ENCODE measurements around the gene PCDHGB5.
A peak's percentile ranks its signal among the peaks of the same experiment; 100 is the strongest.
"Not testable (repeated sequence)": the region's sequence is repeated elsewhere in the genome, so short reads cannot be mapped to it uniquely, and the experiment has no call there.

The PCDHGB5 gene

DNA sequence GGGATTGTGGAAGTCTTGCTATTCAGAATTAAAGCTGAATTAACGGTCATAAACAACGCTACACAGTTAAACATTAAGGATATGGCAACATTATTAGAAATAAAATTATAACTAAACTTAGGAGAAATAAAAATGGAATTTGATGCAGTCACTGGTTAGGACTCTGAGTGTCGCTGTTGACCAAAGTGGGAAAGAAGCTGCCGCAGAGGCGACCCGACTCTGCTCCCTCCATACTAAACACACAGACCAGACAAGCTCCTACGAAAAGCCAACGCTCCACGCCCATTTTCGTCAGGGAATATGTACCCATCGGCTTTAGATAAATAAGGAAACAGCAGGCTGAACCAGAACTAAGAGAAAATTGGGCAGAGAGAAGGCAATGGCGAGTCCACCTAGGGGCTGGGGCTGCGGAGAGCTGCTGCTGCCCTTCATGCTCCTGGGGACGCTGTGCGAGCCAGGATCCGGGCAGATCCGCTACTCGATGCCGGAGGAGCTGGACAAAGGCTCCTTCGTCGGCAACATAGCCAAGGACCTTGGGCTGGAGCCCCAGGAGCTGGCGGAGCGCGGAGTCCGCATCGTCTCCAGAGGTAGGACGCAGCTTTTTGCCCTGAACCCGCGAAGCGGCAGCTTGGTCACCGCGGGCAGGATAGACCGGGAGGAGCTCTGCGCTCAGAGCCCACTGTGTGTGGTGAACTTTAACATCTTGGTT, 33.6 kb upstream of the PCDHGB5 start, which contains the start of gene PCDHGA5:
Gene PCDHGA5, plus strand, starts transcription at position 211 of the 709 bp plus-strand sequence. Its CDS starts 169 bp downstream, at position 380.
- Histone ChIP-seq H3K4me3 (ENCODE audit: low read length) (no peak within 1 kb of the TSS), H3K9me3 (ENCODE audit: insufficient read depth, low read depth, low read length) (peaks cover 64% of the 10 kb centered on the region), H3K27ac (ENCODE audit: low read depth, low read length) (no peak within 1 kb of the TSS), H3K4me1 (ENCODE audit: insufficient read depth, low read length) (0 out of 2 replicates have a peak, but pooled peaks cover 6% of the 10 kb centered on the region), H3K9ac (ENCODE audit: low read depth, low read length) (no peak within 1 kb of the TSS), H3K36me3 (ENCODE audit: insufficient read depth, low read length) (peaks cover 7% of the 10 kb centered on the region; the same call in 1 of the 2 replicates), H3K27me3 (ENCODE audit: insufficient read depth, low read length) (no peaks in the 10 kb centered on the region)
- WGBS, result 97% methylated on average over 33 of the region's 34 CpGs

DNA sequence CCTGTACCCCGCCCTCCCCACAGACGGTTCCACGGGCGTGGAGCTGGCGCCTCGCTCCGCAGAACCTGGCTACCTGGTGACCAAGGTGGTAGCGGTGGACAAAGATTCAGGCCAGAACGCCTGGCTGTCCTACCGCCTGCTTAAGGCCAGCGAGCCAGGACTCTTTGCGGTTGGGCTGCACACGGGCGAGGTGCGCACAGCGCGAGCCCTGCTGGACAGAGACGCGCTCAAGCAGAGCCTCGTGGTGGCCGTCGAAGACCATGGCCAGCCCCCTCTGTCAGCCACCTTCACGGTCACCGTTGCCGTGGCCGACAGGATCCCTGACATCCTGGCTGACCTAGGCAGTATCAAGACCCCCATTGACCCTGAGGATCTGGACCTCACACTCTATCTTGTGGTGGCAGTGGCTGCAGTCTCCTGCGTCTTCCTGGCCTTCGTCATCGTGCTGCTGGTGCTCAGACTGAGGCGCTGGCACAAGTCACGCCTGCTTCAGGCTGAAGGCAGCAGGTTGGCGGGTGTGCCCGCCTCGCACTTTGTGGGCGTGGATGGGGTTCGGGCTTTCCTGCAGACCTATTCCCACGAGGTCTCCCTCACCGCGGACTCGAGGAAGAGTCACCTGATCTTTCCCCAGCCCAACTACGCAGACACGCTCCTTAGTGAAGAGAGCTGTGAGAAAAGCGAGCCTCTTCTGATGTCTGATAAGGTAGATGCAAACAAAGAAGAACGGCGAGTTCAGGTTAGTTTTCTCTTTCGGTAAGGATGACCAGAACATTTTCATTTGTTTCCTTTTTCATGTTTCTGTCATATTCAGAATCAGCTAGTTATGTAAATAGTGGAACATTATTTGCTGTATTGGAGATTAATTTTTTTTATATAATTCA, 31.5 kb upstream of the PCDHGB5 start:
- Histone ChIP-seq H3K27me3 (ENCODE audit: insufficient read depth, low read length) (no peaks in the 10 kb centered on the region), H3K36me3 (ENCODE audit: insufficient read depth, low read length) (0 out of 2 replicates have a peak, but pooled peaks cover 3% of the 10 kb centered on the region), H3K27ac (ENCODE audit: low read depth, low read length) (no peak overlapping the region), H3K4me3 (ENCODE audit: low read length) (no peak overlapping the region), H3K9ac (ENCODE audit: low read depth, low read length) (no peak overlapping the region), H3K9me3 (ENCODE audit: insufficient read depth, low read depth, low read length) (peaks cover 71% of the 10 kb centered on the region), H3K4me1 (ENCODE audit: insufficient read depth, low read length) (0 out of 2 replicates have a peak, but pooled peaks cover 6% of the 10 kb centered on the region)
- WGBS, result 97% methylated on average over 46 of the region's 46 CpGs

DNA sequence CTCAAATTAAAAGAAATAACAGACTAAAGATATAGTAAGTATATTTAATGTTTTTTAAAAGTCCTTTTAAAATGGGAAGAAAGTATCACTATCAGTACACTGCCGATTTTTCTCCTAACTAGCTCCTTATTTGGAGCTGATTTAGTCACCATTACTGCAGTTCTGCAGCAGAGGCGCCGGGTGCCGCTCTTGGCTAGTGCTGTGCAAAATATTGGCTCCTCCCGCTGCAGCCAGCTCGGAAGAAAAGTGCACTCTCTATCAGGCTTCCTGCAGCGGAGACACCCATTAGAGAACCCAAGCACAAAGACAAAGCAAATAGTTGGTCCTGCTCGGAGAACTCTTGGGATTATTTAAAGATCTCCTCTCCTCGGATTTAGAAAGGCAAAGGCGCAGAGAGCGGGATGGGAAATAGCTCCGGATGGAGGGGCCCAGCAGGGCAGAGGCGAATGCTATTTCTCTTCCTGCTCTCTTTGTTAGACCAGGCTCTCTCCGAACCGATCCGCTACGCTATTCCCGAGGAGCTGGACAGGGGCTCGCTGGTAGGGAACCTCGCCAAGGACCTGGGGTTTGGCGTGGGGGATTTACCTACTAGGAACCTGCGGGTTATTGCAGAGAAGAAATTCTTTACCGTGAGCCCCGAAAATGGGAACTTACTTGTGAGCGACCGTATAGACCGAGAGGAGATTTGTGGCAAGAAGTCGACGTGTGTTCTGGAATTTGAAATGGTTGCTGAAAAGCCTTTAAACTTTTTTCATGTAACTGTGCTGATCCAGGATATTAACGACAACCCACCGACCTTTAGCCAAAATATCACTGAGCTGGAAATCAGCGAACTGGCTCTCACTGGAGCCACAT, 27.5 kb upstream of the PCDHGB5 start, which contains the start of gene PCDHGB3:
Gene PCDHGB3, plus strand, starts transcription at position 249 of the 855 bp plus-strand sequence. Its CDS starts 153 bp downstream, at position 402.
- 94% methylated on average over 32 of the region's 32 CpGs for WGBS
- Histone ChIP-seq H3K9me3 (ENCODE audit: insufficient read depth, low read depth, low read length) (peaks cover 74% of the 10 kb centered on the region), H3K36me3 (ENCODE audit: insufficient read depth, low read length) (no peaks in the 10 kb centered on the region)

DNA sequence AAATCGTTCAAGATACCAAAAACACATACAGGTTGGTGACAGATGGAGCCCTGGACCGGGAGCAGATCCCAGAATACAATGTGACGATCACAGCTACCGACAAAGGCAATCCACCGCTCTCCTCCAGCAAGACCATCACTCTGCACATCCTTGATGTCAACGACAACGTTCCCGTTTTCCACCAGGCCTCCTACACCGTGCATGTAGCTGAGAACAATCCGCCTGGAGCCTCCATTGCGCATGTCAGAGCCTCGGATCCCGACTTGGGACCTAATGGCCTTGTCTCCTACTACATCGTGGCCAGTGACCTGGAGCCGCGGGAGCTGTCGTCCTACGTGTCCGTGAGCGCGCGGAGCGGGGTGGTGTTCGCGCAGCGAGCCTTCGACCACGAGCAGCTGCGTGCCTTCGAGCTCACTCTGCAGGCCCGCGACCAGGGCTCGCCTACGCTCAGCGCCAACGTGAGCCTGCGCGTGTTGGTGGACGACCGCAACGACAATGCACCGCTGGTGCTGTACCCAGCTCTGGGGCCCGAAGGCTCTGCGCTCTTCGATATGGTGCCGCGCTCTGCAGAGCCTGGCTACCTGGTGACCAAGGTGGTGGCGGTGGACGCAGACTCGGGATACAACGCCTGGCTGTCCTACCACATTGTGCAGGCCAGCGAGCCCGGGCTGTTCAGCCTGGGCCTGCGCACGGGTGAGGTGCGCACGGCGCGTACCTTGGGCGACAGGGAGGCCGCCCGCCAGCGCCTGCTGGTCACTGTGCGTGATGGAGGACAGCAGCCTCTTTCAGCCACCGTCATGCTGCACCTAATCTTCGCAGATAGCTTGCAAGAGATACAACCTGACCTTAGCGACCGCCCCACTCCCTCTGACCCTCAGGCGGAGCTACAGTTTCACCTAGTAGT, 25.9 kb upstream of the PCDHGB5 start:
- Histone ChIP-seq H3K27me3 (ENCODE audit: insufficient read depth, low read length) (no peaks in the 10 kb centered on the region), H3K9me3 (ENCODE audit: insufficient read depth, low read depth, low read length) (peaks cover 68% of the 10 kb centered on the region), H3K4me3 (ENCODE audit: low read length) (no peak overlapping the region), H3K9ac (ENCODE audit: low read depth, low read length) (no peak overlapping the region), H3K27ac (ENCODE audit: low read depth, low read length) (no peak overlapping the region), H3K4me1 (ENCODE audit: insufficient read depth, low read length) (no peaks in the 10 kb centered on the region), H3K36me3 (ENCODE audit: insufficient read depth, low read length) (no peaks in the 10 kb centered on the region)
- WGBS, result 96% methylated on average over 69 of the region's 69 CpGs

More for the DNA sequence above, 27.5 kb upstream of the PCDHGB5 start, which contains the start of gene PCDHGB3:
- Histone ChIP-seq H3K9ac (ENCODE audit: low read depth, low read length) (no peak within 1 kb of the TSS), H3K4me3 (ENCODE audit: low read length) (no peak within 1 kb of the TSS), H3K27me3 (ENCODE audit: insufficient read depth, low read length) (no peaks in the 10 kb centered on the region), H3K27ac (ENCODE audit: low read depth, low read length) (no peak within 1 kb of the TSS), H3K4me1 (ENCODE audit: insufficient read depth, low read length) (no peaks in the 10 kb centered on the region)

DNA sequence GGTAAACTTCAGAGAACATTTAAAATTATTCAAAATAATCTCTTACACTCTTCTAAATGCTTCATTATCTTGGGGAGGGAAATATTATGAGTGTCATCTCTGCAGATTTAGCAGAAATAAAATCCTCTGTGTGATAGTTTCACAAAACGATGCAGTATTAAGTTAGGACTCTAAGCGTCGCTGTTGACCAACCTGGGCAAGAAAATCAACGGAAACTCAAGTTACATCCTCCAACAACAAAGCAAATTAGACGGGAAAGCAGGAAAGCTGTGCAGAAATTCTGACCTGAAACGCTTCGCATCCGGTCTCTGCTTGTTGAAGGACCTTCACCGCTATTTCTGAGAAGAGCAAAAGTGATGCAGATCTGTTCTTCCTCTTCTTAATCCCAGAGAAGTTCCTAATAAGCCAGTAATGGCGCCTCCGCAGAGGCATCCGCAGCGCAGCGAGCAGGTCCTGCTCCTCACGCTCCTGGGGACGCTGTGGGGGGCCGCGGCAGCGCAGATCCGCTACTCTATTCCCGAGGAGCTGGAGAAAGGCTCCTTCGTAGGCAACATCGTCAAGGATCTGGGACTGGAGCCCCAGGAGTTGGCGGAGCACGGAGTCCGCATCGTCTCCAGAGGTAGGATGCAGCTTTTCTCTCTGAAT, 24.0 kb upstream of the PCDHGB5 start, which contains the start of gene PCDHGA6:
Gene PCDHGA6, plus strand, starts transcription at position 219 of the 645 bp plus-strand sequence. Its CDS starts 193 bp downstream, at position 412.
- H3K27me3 ChIP-seq (ENCODE audit: insufficient read depth, low read length), result no peaks in the 10 kb centered on the region
- peaks cover 67% of the 10 kb centered on the region for H3K9me3 ChIP-seq (ENCODE audit: insufficient read depth, low read depth, low read length)
- H3K9ac ChIP-seq (ENCODE audit: low read depth, low read length), result no peak within 1 kb of the TSS
- no peaks in the 10 kb centered on the region for H3K4me1 ChIP-seq (ENCODE audit: insufficient read depth, low read length)
- H3K36me3 ChIP-seq (ENCODE audit: insufficient read depth, low read length), result no peaks in the 10 kb centered on the region
- peak within 1 kb of the TSS; percentile 24; the same call in 1 of the 2 replicates for H3K4me3 ChIP-seq (ENCODE audit: low read length)
- no peak within 1 kb of the TSS for H3K27ac ChIP-seq (ENCODE audit: low read depth, low read length)
- 96% methylated on average over 27 of the region's 27 CpGs for WGBS

DNA sequence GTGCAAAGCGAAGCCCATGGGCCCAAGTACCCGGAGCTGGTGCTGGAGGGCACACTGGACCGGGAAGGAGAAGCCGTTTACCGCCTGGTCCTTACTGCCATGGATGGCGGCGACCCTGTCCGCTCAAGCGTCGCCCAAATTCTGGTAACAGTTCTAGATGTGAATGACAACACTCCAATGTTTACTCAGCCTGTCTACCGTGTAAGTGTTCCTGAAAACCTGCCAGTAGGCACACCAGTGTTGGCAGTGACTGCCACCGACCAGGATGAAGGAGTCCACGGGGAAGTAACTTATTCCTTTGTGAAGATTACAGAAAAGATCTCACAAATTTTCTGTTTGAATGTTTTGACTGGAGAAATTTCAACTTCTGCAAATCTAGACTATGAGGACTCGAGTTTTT, 23.1 kb upstream of the PCDHGB5 start:
- 97% methylated on average over 14 of the region's 14 CpGs for WGBS
- Histone ChIP-seq H3K9me3 (ENCODE audit: insufficient read depth, low read depth, low read length) (peaks cover 64% of the 10 kb centered on the region), H3K36me3 (ENCODE audit: insufficient read depth, low read length) (no peaks in the 10 kb centered on the region), H3K9ac (ENCODE audit: low read depth, low read length) (no peak overlapping the region), H3K4me3 (ENCODE audit: low read length) (no peak overlapping the region), H3K4me1 (ENCODE audit: insufficient read depth, low read length) (no peaks in the 10 kb centered on the region), H3K27ac (ENCODE audit: low read depth, low read length) (no peak overlapping the region), H3K27me3 (ENCODE audit: insufficient read depth, low read length) (no peaks in the 10 kb centered on the region)

- not testable (repeated sequence) for H3K36me3 ChIP-seq (ENCODE audit: insufficient read depth, low read length); H3K4me1 ChIP-seq (ENCODE audit: insufficient read depth, low read length); H3K27ac ChIP-seq (ENCODE audit: low read depth, low read length); H3K27me3 ChIP-seq (ENCODE audit: insufficient read depth, low read length); H3K9ac ChIP-seq (ENCODE audit: low read depth, low read length); H3K4me3 ChIP-seq (ENCODE audit: low read length)
- 96% methylated on average over 38 of the region's 48 CpGs for WGBS
- H3K9me3 ChIP-seq (ENCODE audit: insufficient read depth, low read depth, low read length), result peaks cover 60% of the 10 kb centered on the region
Measured at GRCh38 chr5:141375444-141376155, 22.1 kb upstream of the PCDHGB5 start.

GRCh38 chr5:141382469-141383294, 15.1 kb upstream of the PCDHGB5 start, which contains the start of gene PCDHGA7:
Gene PCDHGA7, plus strand, starts transcription at chr5:141382742. Its CDS starts 158 bp downstream, at chr5:141382900.
- H3K4me1 ChIP-seq (ENCODE audit: insufficient read depth, low read length), result no peaks in the 10 kb centered on the region
- H3K4me3 ChIP-seq (ENCODE audit: low read length), result no peak within 1 kb of the TSS
- H3K36me3 ChIP-seq (ENCODE audit: insufficient read depth, low read length), result 0 out of 2 replicates have a peak, but pooled peaks cover 3% of the 10 kb centered on the region
- peaks cover 44% of the 10 kb centered on the region; the same call in 1 of the 2 replicates for H3K9me3 ChIP-seq (ENCODE audit: insufficient read depth, low read depth, low read length)
- H3K27ac ChIP-seq (ENCODE audit: low read depth, low read length), result no peak within 1 kb of the TSS
- no peak within 1 kb of the TSS for H3K9ac ChIP-seq (ENCODE audit: low read depth, low read length)
- H3K27me3 ChIP-seq (ENCODE audit: insufficient read depth, low read length), result no peaks in the 10 kb centered on the region
- WGBS, result 96% methylated on average over 37 of the region's 37 CpGs
